PC-9 (cell line): Measurements from ENCODE around the gene WNT9A. TPM values are rescaled to one million over a fixed set of nuclear protein-coding genes. Genes with fewer than 3 reads are reported as not detected.

Source experiments
- BruUV-seq: library from RNA; stranded (reverse); fragments of 400-500 nt; replicated peaks from 2 replicates; lab custom pipeline; 2021; lab: Mats Ljungman, UMichigan
- CTCF ChIA-PET: fragments of 300-600 bp; sonication (Branson Sonifier 250); formaldehyde crosslinking; loops from one replicate; lab custom pipeline; 2022; ENCODE audit warnings: antibody characterized with exemption; lab: Charles Lee
- POLR2A ChIA-PET: fragments of 300-600 bp; sonication (Branson Sonifier 250); formaldehyde crosslinking; loops from one replicate; lab custom pipeline; 2022; ENCODE audit warnings: antibody characterized with exemption; ENCODE audit not compliant: unreplicated experiment; lab: Charles Lee
- DNase-seq, 2 experiments: peaks; one replicate each; pipeline versions ENCODE4 v3.0.0 to v3.0.0-alpha.2; 2015 to 2022; ENCODE audit warnings: mixed read lengths in 1 of 2
- H2AFZ ChIP-seq: fragments of 200-600 bp; sonication (generic); 2 replicates; pipeline ENCODE4 v1.8.1; 2017; ENCODE audit warnings: antibody characterized with exemption
- H3F3A ChIP-seq: fragments of 200-600 bp; sonication (generic); 2 replicates; pipeline ENCODE4 v1.8.1; 2017; ENCODE audit warnings: antibody characterized with exemption, mild to moderate bottlenecking, low read depth; ENCODE audit not compliant: insufficient read depth
- H3K27ac ChIP-seq: fragments of 200-600 bp; sonication (generic); 2 replicates; pipeline ENCODE4 v1.6.1; 2016; ENCODE audit warnings: mixed run types
- H3K27me3 ChIP-seq: fragments of 200-600 bp; sonication (generic); 2 replicates; pipeline ENCODE4 v1.6.1; 2016; ENCODE audit warnings: low read depth, mixed run types; ENCODE audit not compliant: insufficient read depth
- H3K36me3 ChIP-seq: fragments of 200-600 bp; sonication (generic); 2 replicates; pipeline ENCODE4 v1.6.1; 2016; ENCODE audit warnings: low read depth, mixed run types
- H3K4me1 ChIP-seq: fragments of 200-600 bp; sonication (generic); replicated peaks from 2 replicates; pipeline ENCODE4 v1.6.1; 2016; ENCODE audit warnings: mixed run types; ENCODE audit not compliant: insufficient read depth
- H3K4me2 ChIP-seq: fragments of 200-600 bp; sonication (generic); 2 replicates; pipeline ENCODE4 v1.6.1; 2017; ENCODE audit warnings: mixed run types
- H3K4me3 ChIP-seq: fragments of 200-600 bp; sonication (generic); 2 replicates; pipeline ENCODE4 v1.6.1; 2016; ENCODE audit warnings: mixed run types
- H3K79me2 ChIP-seq: fragments of 200-600 bp; sonication (generic); 2 replicates; pipeline ENCODE4 v1.6.1; 2017; ENCODE audit warnings: low read depth, mixed run types
- H3K9me2 ChIP-seq: fragments of 200-600 bp; sonication (generic); 2 replicates; pipeline ENCODE4 v1.8.1; 2017; ENCODE audit warnings: mild to moderate bottlenecking; ENCODE audit not compliant: insufficient read depth
- H3K9me3 ChIP-seq: fragments of 200-600 bp; sonication (generic); 2 replicates; pipeline ENCODE4 v1.8.1; 2016; ENCODE audit warnings: low read depth; ENCODE audit not compliant: insufficient read depth
- H4K20me1 ChIP-seq: fragments of 200-600 bp; sonication (generic); 2 replicates; pipeline ENCODE4 v1.8.1; 2017; ENCODE audit not compliant: insufficient read depth
- EZH2 ChIP-seq: fragments of 200-600 bp; sonication (generic); IDR thresholded peaks from 2 replicates; pipeline ENCODE4 v1.8.0; 2017; ENCODE audit warnings: antibody characterized with exemption, low read depth
- intact Hi-C: fragments of 100-400 bp; cut with micrococcal nuclease; formaldehyde crosslinking; loops from one replicate; pipeline ENCODE4 v1.10.0; 2022; ENCODE audit not compliant: unreplicated experiment
- total RNA-seq: library from RNA; stranded (reverse); gene quantifications from 2 replicates; pipeline ENCODE4 v1.2.3, GENCODE V29; 2021
- TF ChIP-seq, protein P1 (sequence below): fragments of 200-600 bp; sonication (generic); conservative IDR thresholded peaks from 2 replicates; pipeline ENCODE4 v1.6.1; 2017; ENCODE audit warnings: mixed run types, antibody characterized with exemption, mild to moderate bottlenecking, moderate library complexity

Gene WNT9A
- total RNA-seq, 1 experiment from 2014 or later = 42.4 TPM

DNA sequence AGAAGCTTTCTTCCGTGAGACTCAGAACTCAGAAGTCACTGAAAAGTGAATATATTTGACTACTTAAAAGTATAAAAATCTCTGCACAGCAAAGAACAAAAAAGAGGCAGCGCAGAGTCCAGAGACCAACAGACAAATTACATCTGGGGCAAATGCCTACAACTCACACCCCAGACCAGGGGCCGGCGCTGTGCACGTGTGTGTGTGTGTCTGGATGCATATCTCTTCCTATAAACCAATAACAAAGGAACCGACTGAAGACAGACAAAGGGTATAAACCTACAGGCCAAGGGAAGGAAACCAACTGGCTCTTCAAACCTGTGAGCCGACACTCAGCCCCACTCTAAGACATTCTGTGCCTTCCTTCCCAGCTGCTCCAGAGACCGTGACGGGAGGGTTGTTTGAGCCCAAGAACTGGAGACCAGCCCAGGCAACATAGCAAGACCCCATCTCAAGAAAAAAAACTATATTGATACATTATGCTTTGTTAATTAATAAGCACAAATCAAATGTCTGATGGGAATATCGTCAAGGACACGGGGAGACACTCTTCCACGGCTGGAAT, 18.8 kb downstream of the WNT9A start:
- CTCF ChIA-PET = no interaction called here
- H3K79me2 ChIP-seq = no peaks in the 10 kb centered on the region

DNA sequence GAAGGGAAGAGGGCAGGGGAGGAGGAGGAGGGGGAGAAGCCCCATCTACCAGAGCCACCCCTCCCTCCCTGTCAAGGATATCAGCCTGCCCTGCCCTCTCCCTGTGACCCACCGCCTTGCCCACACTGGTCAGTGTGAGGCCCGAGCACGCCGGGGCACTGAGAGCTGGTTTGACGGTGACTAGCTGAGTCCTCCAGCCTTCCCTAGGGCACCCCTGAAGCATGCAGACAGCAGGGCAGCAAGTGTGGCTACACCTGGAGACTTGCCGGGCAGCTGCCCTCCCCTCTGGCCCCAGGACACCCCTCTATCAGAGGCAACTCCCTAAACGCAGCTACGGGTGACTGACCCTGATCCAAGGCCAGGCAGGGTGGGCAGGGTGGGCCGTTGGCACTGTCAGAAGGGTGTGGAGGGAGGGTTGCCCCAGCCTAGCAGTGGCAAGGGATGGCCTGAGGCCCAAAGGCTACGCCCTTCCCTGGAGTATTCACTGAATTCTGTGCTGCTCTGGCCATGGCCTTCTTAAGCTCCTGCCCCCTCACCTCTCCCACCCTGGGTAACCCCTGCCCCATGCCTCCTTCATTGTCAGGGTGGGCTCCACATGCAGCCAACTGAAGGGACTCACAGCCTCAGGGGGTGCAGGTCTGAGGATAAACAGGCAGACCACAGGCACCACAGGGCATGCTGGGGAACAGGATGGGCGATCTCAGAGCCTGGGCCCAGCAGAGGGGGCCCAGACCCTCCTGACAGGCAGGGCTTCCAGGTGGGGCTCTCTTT, 19.6 kb downstream of the WNT9A start:
- Histone ChIP-seq H3F3A (no peaks in the 10 kb centered on the region), H3K4me3 (no peak overlapping the region), H3K36me3 (no peaks in the 10 kb centered on the region), H3K4me2 (no peak overlapping the region), H2AFZ (no peak overlapping the region), H3K27me3 (no peaks in the 10 kb centered on the region), H4K20me1 (no peaks in the 10 kb centered on the region), H3K27ac (no peak overlapping the region), H3K9me2 (no peaks in the 10 kb centered on the region), H3K4me1 (no peaks in the 10 kb centered on the region), H3K79me2 (no peaks in the 10 kb centered on the region), H3K9me3 (no peaks in the 10 kb centered on the region; the same call in 1 of the 2 replicates)
- intact Hi-C loops = no loop called here
- CTCF ChIA-PET = no interaction called here
- DNase-seq = no peak
- no TSS peak for BruUV-seq
- POLR2A ChIA-PET = interaction anchor here (0.6 to 0.7 kb wide), 2 partner anchors 11 to 140 kb away, joined by 3 to 6 read pairs; no protein-coding TSS in a partner anchor
- TF ChIP-seq, protein P1, sequence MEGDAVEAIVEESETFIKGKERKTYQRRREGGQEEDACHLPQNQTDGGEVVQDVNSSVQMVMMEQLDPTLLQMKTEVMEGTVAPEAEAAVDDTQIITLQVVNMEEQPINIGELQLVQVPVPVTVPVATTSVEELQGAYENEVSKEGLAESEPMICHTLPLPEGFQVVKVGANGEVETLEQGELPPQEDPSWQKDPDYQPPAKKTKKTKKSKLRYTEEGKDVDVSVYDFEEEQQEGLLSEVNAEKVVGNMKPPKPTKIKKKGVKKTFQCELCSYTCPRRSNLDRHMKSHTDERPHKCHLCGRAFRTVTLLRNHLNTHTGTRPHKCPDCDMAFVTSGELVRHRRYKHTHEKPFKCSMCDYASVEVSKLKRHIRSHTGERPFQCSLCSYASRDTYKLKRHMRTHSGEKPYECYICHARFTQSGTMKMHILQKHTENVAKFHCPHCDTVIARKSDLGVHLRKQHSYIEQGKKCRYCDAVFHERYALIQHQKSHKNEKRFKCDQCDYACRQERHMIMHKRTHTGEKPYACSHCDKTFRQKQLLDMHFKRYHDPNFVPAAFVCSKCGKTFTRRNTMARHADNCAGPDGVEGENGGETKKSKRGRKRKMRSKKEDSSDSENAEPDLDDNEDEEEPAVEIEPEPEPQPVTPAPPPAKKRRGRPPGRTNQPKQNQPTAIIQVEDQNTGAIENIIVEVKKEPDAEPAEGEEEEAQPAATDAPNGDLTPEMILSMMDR = no peak
- TF ChIP-seq EZH2 = no peak

More for the DNA sequence above, 18.8 kb downstream of the WNT9A start:
- TF ChIP-seq, protein P1 = no peak
- TF ChIP-seq EZH2 = no peak
- no peaks in the 10 kb centered on the region for H4K20me1 ChIP-seq
- no peak overlapping the region for H2AFZ ChIP-seq
- H3F3A ChIP-seq = peaks cover 7% of the 10 kb centered on the region
- H3K36me3 ChIP-seq = no peaks in the 10 kb centered on the region
- H3K4me1 ChIP-seq = no peaks in the 10 kb centered on the region
- H3K9me2 ChIP-seq = no peaks in the 10 kb centered on the region
- H3K27me3 ChIP-seq = no peaks in the 10 kb centered on the region
- H3K9me3 ChIP-seq = no peaks in the 10 kb centered on the region; the same call in 1 of the 2 replicates
- no TSS peak for BruUV-seq
- intact Hi-C loops = no loop called here
- no peak for DNase-seq
- no peak overlapping the region for H3K27ac ChIP-seq
- no peak overlapping the region for H3K4me3 ChIP-seq
- H3K4me2 ChIP-seq = no peak overlapping the region
- POLR2A ChIA-PET = no interaction called here

DNA sequence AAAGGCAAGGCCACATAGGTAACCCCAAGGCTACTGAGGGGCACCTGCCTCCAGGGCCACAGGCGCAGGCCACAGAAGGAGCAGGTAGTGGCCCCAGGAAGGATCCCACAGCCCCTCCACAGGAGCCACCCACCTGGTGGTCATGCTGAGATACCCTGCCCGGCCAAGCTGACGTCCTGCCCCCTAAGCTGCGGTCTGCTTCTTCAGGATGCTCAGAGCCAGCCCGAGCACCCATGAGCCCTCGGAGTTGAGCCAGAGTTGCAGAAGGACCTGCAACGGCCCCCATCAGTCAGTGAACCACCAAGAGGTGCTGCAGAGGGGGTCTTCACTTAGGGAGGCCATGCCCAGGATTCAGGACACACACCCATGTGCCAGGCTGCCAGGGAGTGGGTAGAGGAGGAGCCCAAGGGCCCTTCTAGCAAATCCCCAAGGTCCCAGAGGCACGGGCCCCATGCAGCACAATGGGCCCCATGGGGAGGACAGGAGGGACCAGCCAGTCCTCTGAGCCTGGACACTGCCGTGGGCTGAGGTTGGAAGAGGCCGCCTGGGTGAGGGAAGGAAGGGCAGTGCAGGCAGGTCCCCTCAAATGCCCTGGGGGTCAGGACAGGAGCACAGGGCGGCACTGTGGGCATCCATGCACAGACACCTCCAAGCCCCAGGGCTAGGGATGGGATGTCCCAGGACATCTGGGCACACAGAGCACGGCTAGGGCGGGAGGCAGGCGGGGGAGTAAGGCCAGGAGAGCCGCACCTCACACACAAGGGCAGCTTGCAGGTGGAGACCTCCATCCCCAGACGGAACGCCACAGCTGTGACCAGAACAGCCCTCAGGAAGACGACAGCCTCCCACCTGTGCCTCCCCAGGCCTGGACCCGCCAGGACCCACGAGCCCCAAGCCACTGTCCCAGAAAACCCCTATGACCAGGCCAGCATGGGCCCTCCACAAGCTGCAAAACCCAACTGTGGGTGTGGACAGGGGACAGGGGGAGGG, 20.5 kb downstream of the WNT9A start:
- Histone ChIP-seq H3K9me3 (no peaks in the 10 kb centered on the region), H3K4me1 (no peaks in the 10 kb centered on the region), H3K79me2 (no peaks in the 10 kb centered on the region), H3K36me3 (no peaks in the 10 kb centered on the region), H3F3A (no peaks in the 10 kb centered on the region), H3K4me3 (no peak overlapping the region), H3K4me2 (no peak overlapping the region), H3K27me3 (no peaks in the 10 kb centered on the region), H3K9me2 (no peaks in the 10 kb centered on the region), H2AFZ (no peak overlapping the region), H4K20me1 (no peaks in the 10 kb centered on the region), H3K27ac (no peak overlapping the region)
- TF ChIP-seq, protein P1 = no peak
- TF ChIP-seq EZH2 = no peak
- no peak for DNase-seq
- CTCF ChIA-PET = no interaction called here
- no TSS peak for BruUV-seq
- intact Hi-C loops = no loop called here
- POLR2A ChIA-PET = no interaction called here
